GM18951 (cell line): ENCODE results near the gene STEAP1B.

Experiments
- POLR2A ChIP-seq: IDR thresholded peaks from 4 replicates; pipeline ENCODE4 v1.6.1; 2011; ENCODE audit warnings: mild to moderate bottlenecking; ENCODE audit not compliant: insufficient read length, insufficient read depth; ENCODE audit errors: extremely low read depth
- in situ Hi-C: fragments of 300-500 bp; cut with MboI; formaldehyde crosslinking; loops from one replicate; pipeline ENCODE4 v1.12.0; 2022; ENCODE audit warnings: low sequenced_read_pairs, mixed read lengths, inconsistent platforms; ENCODE audit not compliant: unreplicated experiment

Gene STEAP1B

GRCh38 chr7:22480523-22481075 is 19.4 kb downstream of the STEAP1B start:
- no peak for TF ChIP-seq POLR2A

GRCh38 chr7:22477876-22478450 is 22.0 kb downstream of the STEAP1B start:
- TF ChIP-seq POLR2A, result no peak
- in situ Hi-C loops, result no loop called here

More at GRCh38 chr7:22480523-22481075, 19.4 kb downstream of the STEAP1B start:
- in situ Hi-C loops, result no loop called here

- in situ Hi-C loops, result no loop called here
- TF ChIP-seq POLR2A, result no peak
These were observed 22.7 kb downstream of the STEAP1B start for GRCh38 chr7:22477262-22477661.

- in situ Hi-C loops, result no loop called here
- no peak for TF ChIP-seq POLR2A
These were observed 23.2 kb downstream of the STEAP1B start for GRCh38 chr7:22476824-22477223.

GRCh38 chr7:22474645-22475044 is 25.3 kb downstream of the STEAP1B start:
- no peak for TF ChIP-seq POLR2A
- in situ Hi-C loops, result no loop called here

GRCh38 chr7:22470981-22471380 is 29.0 kb downstream of the STEAP1B start:
- in situ Hi-C loops, result no loop called here
- TF ChIP-seq POLR2A, result no peak

- in situ Hi-C loops, result no loop called here
- no peak for TF ChIP-seq POLR2A
These were observed 30.4 kb downstream of the STEAP1B start for GRCh38 chr7:22469371-22470143.

GRCh38 chr7:22468609-22469008 is 31.4 kb downstream of the STEAP1B start:
- no peak for TF ChIP-seq POLR2A
- in situ Hi-C loops, result no loop called here

GRCh38 chr7:22464299-22464698 is 35.7 kb downstream of the STEAP1B start:
- no peak for TF ChIP-seq POLR2A
- in situ Hi-C loops, result no loop called here

GRCh38 chr7:22460363-22460988 is 39.5 kb downstream of the STEAP1B start:
- TF ChIP-seq POLR2A, result no peak
- in situ Hi-C loops, result no loop called here

- TF ChIP-seq POLR2A, result no peak
- in situ Hi-C loops, result no loop called here
These were observed 42.5 kb downstream of the STEAP1B start for GRCh38 chr7:22457471-22457870.

GRCh38 chr7:22454446-22454845 is 45.5 kb downstream of the STEAP1B start:
- in situ Hi-C loops, result no loop called here
- TF ChIP-seq POLR2A, result no peak

- in situ Hi-C loops, result no loop called here
- no peak for TF ChIP-seq POLR2A
These were observed 46.9 kb downstream of the STEAP1B start for GRCh38 chr7:22452960-22453558.
